H1 (cell line): Measurements from ENCODE around the gene EN2. TPM values are rescaled to one million over a fixed set of nuclear protein-coding genes. Genes with fewer than 3 reads are reported as not detected.

Source experiments
- CTCF ChIA-PET: fragments of 300-600 bp; sonication (Branson Sonifier 250); formaldehyde crosslinking; loops from one replicate; lab custom pipeline; 2021; ENCODE audit not compliant: partially characterized antibody; lab: Charles Lee
- POLR2A ChIA-PET: fragments of 300-600 bp; sonication (Branson Sonifier 250); formaldehyde crosslinking; loops from one replicate; lab custom pipeline; 2021; ENCODE audit warnings: inconsistent platforms; ENCODE audit not compliant: partially characterized antibody; lab: Charles Lee
- DNase-seq, 2 experiments: peaks; one replicate each; pipeline versions ENCODE4 v3.0.0 to v3.0.0-alpha.2; 2010 to 2022; ENCODE audit warnings: low spot score in 2 of 2, low read depth in 1 of 2, mixed read lengths in 1 of 2
- FAIRE-seq: peaks from 2 replicates; lab custom pipeline; 2011; peaks lifted over from hg19 to GRCh38; lab: Jason Lieb, UNC
- H2AFZ ChIP-seq: 2 replicates; pipeline ENCODE4 v1.8.1; 2012; ENCODE audit warnings: low read length, inconsistent platforms
- H2AK5ac ChIP-seq: 2 replicates; pipeline ENCODE4 v1.6.1; 2013; ENCODE audit warnings: low read depth, low read length
- H2BK120ac ChIP-seq: replicated peaks from 2 replicates; pipeline ENCODE3; 2013; ENCODE audit warnings: low read depth, low read length, inconsistent platforms
- H2BK12ac ChIP-seq: 2 replicates; pipeline ENCODE4 v1.6.1; 2013; ENCODE audit warnings: low read depth, low read length
- H2BK15ac ChIP-seq: 2 replicates; pipeline ENCODE4 v1.6.1; 2013; ENCODE audit warnings: low read length
- H2BK20ac ChIP-seq: 2 replicates; pipeline ENCODE4 v1.6.1; 2013; ENCODE audit warnings: low read length
- H2BK5ac ChIP-seq: 2 replicates; pipeline ENCODE4 v1.6.1; 2013; ENCODE audit warnings: low read depth, low read length
- H3K14ac ChIP-seq: 2 replicates; pipeline ENCODE4 v1.6.1; 2013; ENCODE audit warnings: inconsistent platforms; ENCODE audit not compliant: insufficient read length
- H3K18ac ChIP-seq: 2 replicates; pipeline ENCODE4 v1.6.1; 2013; ENCODE audit warnings: low read length; ENCODE audit errors: extremely low read depth
- H3K23ac ChIP-seq: 2 replicates; pipeline ENCODE4 v1.6.1; 2013; ENCODE audit warnings: inconsistent platforms; ENCODE audit not compliant: insufficient read length
- H3K23me2 ChIP-seq: 2 replicates; pipeline ENCODE4 v1.6.1; 2013; ENCODE audit warnings: low read depth, low read length
- H3K27ac ChIP-seq: 2 replicates; pipeline ENCODE4 v1.6.1; 2011; ENCODE audit warnings: low read depth, low read length, inconsistent platforms
- H3K27me3 ChIP-seq, 4 experiments: replicated peaks in 1 of 4; 1 replicate in 1 of 4; 2 replicates in 3 of 4; pipeline versions ENCODE4 v1.6.1 to v1.8.1; 2011 to 2013; ENCODE audit warnings: low read length in 3 of 4, mild to moderate bottlenecking in 3 of 4, inconsistent platforms in 2 of 4, mixed read lengths in 2 of 4, moderate library complexity in 1 of 4; ENCODE audit not compliant: control insufficient read depth in 3 of 4, insufficient read depth in 3 of 4; ENCODE audit errors: extremely low read depth in 1 of 4
- H3K36me3 ChIP-seq, 4 experiments: 2 replicates each; pipeline versions ENCODE4 v1.6.1 to v1.8.1; 2011 to 2013; ENCODE audit warnings: mild to moderate bottlenecking in 4 of 4, low read length in 3 of 4, moderate library complexity in 2 of 4, control low read depth in 1 of 4, inconsistent platforms in 1 of 4; ENCODE audit not compliant: insufficient read depth in 4 of 4, control insufficient read depth in 2 of 4
- H3K4ac ChIP-seq: replicated peaks from 2 replicates; pipeline ENCODE3; 2013; ENCODE audit warnings: low read length, low read depth, mixed read lengths, inconsistent platforms; ENCODE audit not compliant: insufficient read length
- H3K4me1 ChIP-seq, 4 experiments: replicated peaks in 1 of 4; 1 replicate in 1 of 4; 2 replicates in 3 of 4; pipeline versions ENCODE4 v1.6.1 to v1.8.1; 2011 to 2013; ENCODE audit warnings: low read length in 3 of 4, inconsistent platforms in 2 of 4, mixed read lengths in 1 of 4; ENCODE audit not compliant: insufficient read depth in 4 of 4, control insufficient read depth in 3 of 4
- H3K4me2 ChIP-seq, 2 experiments: 2 replicates each; pipeline versions ENCODE4 v1.6.1 to v1.8.1; 2011 to 2013; ENCODE audit warnings: low read depth in 2 of 2, low read length in 2 of 2, control low read depth in 1 of 2, inconsistent platforms in 1 of 2, mild to moderate bottlenecking in 1 of 2; ENCODE audit not compliant: insufficient read depth in 1 of 2
- H3K4me3 ChIP-seq, 4 experiments: fragments of 200-600, 300-600 bp in 1 of 4; sonication (generic), shearing (Covaris generic), sonication (Bioruptor Twin) in 1 of 4; 2 replicates each; pipeline versions ENCODE4 v1.5.1 to v1.8.1; 2011 to 2016; ENCODE audit warnings: low read length in 4 of 4, low read depth in 3 of 4, control low read depth in 2 of 4, inconsistent platforms in 2 of 4, mild to moderate bottlenecking in 2 of 4, mixed read lengths in 1 of 4, moderate library complexity in 1 of 4; ENCODE audit not compliant: insufficient read depth in 2 of 4; ENCODE audit errors: extremely low read depth in 1 of 4
- H3K56ac ChIP-seq: replicated peaks from 2 replicates; pipeline ENCODE3; 2013; ENCODE audit warnings: low read depth, mild to moderate bottlenecking, mixed read lengths, low read length, inconsistent platforms; ENCODE audit not compliant: insufficient read length
- H3K79me1 ChIP-seq: 2 replicates; pipeline ENCODE4 v1.6.1; 2013; ENCODE audit warnings: low read depth, low read length, control low read depth
- H3K79me2 ChIP-seq, 2 experiments: 2 replicates each; pipeline versions ENCODE4 v1.6.1 to v1.8.1; 2012 to 2013; ENCODE audit warnings: low read length in 2 of 2, mild to moderate bottlenecking in 2 of 2, inconsistent platforms in 1 of 2; ENCODE audit not compliant: insufficient read depth in 2 of 2, control insufficient read depth in 1 of 2
- H3K9ac ChIP-seq, 4 experiments: replicated peaks in 1 of 4; 1 replicate in 1 of 4; 2 replicates in 3 of 4; pipeline versions ENCODE4 v1.6.1 to v1.8.1; 2011 to 2013; ENCODE audit warnings: low read depth in 3 of 4, low read length in 3 of 4, control low read depth in 2 of 4, mild to moderate bottlenecking in 2 of 4, moderate library complexity in 2 of 4, inconsistent platforms in 1 of 4; ENCODE audit errors: extremely low read depth in 1 of 4
- H3K9me3 ChIP-seq, 2 experiments: 2 replicates each; pipeline versions ENCODE4 v1.6.1 to v1.8.1; 2012 to 2013; ENCODE audit warnings: mild to moderate bottlenecking in 2 of 2, moderate library complexity in 2 of 2, control low read depth in 1 of 2, inconsistent platforms in 1 of 2, low read depth in 1 of 2, low read length in 1 of 2, mixed read lengths in 1 of 2; ENCODE audit not compliant: insufficient read depth in 2 of 2
- H4K20me1 ChIP-seq, 2 experiments: replicated peaks in 1 of 2; 2 replicates each; pipeline versions ENCODE3 to v1.8.1; 2011 to 2013; ENCODE audit warnings: inconsistent platforms in 2 of 2, low read length in 2 of 2, mild to moderate bottlenecking in 1 of 2; ENCODE audit not compliant: insufficient read depth in 2 of 2, control insufficient read depth in 1 of 2
- H4K5ac ChIP-seq: 2 replicates; pipeline ENCODE4 v1.6.1; 2013; ENCODE audit warnings: low read length, low read depth, mixed read lengths, inconsistent platforms; ENCODE audit not compliant: insufficient read length
- H4K8ac ChIP-seq: 2 replicates; pipeline ENCODE4 v1.8.0; 2013; ENCODE audit warnings: mild to moderate bottlenecking, moderate library complexity, low read length, inconsistent platforms; ENCODE audit not compliant: insufficient read depth; ENCODE audit errors: extremely low read depth
- H4K91ac ChIP-seq: replicated peaks from 2 replicates; pipeline ENCODE3; 2013; ENCODE audit warnings: low read length, mixed read lengths, inconsistent platforms; ENCODE audit not compliant: insufficient read length
- CHD1 ChIP-seq: IDR thresholded peaks from 2 replicates; pipeline ENCODE4 v1.6.1; 2012; ENCODE audit warnings: low read depth, low read length, improper control_type of control experiment
- EZH2 ChIP-seq: fragments of 200-600 bp; sonication (generic); IDR thresholded peaks from 2 replicates; pipeline ENCODE4 v1.7.1; 2012; ENCODE audit warnings: low read depth, mild to moderate bottlenecking, moderate library complexity, low read length, inconsistent platforms; ENCODE audit not compliant: severe bottlenecking
- GTF2F1 ChIP-seq: IDR thresholded peaks from 2 replicates; pipeline ENCODE4 v1.6.1; 2012; ENCODE audit warnings: low read depth, low read length, improper control_type of control experiment, borderline replicate concordance
- MAFK ChIP-seq: IDR thresholded peaks from 2 replicates; pipeline ENCODE4 v1.6.1; 2012; ENCODE audit warnings: low read depth, mild to moderate bottlenecking, improper control_type of control experiment, low read length
- MAX ChIP-seq: IDR thresholded peaks from 2 replicates; pipeline ENCODE4 v1.6.1; 2012; ENCODE audit warnings: inconsistent platforms
- NANOG ChIP-seq: IDR thresholded peaks from 2 replicates; pipeline ENCODE4 v1.6.1; 2011; ENCODE audit warnings: low read length, low read depth, mild to moderate bottlenecking, inconsistent platforms; ENCODE audit not compliant: insufficient read depth, poor library complexity, severe bottlenecking
- SP2 ChIP-seq: IDR thresholded peaks from 2 replicates; pipeline ENCODE4 v1.6.1; 2012; ENCODE audit warnings: mild to moderate bottlenecking, low read length, inconsistent platforms
- SUZ12 ChIP-seq: fragments of 200-600 bp; sonication (generic); IDR thresholded peaks from 2 replicates; pipeline ENCODE4 v1.6.1; 2012; ENCODE audit warnings: mild to moderate bottlenecking, inconsistent platforms, low read length, moderate library complexity, mixed read lengths
- TAF1 ChIP-seq: IDR thresholded peaks from 2 replicates; pipeline ENCODE4 v1.6.1; 2011; ENCODE audit warnings: mild to moderate bottlenecking, low read depth, low read length
- USF2 ChIP-seq: IDR thresholded peaks from 2 replicates; pipeline ENCODE4 v1.6.1; 2011; ENCODE audit warnings: low read length, improper control_type of control experiment
- ZNF274 ChIP-seq: IDR thresholded peaks from 2 replicates; pipeline ENCODE4 v1.7.0; 2012; ENCODE audit warnings: low read length, borderline replicate concordance; ENCODE audit errors: extremely low read depth
- WGBS, 2 experiments: shearing (Covaris generic) in 1 of 2; methylation state at CpG; one replicate each; pipeline versions ENCODE4 v1.1.6 to v1.1.7; 2013 to 2015; ENCODE audit warnings: low lambda C conversion rate in 2 of 2, mixed read lengths in 2 of 2, inconsistent platforms in 1 of 2, low coverage in 1 of 2, missing lambda C conversion rate in 1 of 2; ENCODE audit not compliant: insufficient replicate concordance in 2 of 2, insufficient coverage in 1 of 2, insufficient read length in 1 of 2; ENCODE audit errors: extremely low coverage in 1 of 2, missing lambda C conversion rate in 1 of 2; 5-methylcytosine and 5-hydroxymethylcytosine counted together
- polyA plus RNA-seq, 7 experiments: library from polyadenylated mRNA; depleted of rRNA in 3 of 7; stranded (reverse) in 5 of 7; unstranded in 2 of 7; fragments of >200 nt in 5 of 7; fragments of 200-250 nt in 2 of 7; gene quantifications; 1 replicate in 5 of 7; 2 replicates in 1 of 7; 4 replicates in 1 of 7; pipeline versions ENCODE4 v1.2.1 to v1.2.3, GENCODE V29; 2011 to 2013; ENCODE audit warnings: missing spikeins in 2 of 7, mixed read lengths in 2 of 7
- total RNA-seq: library from RNA; stranded (reverse); fragmentation: NEBNext Ultra II Directional; extraction: Animal tissue kit (Norgen Biotek cat#: 25700); gene quantifications from 2 replicates; pipeline ENCODE4 v1.2.1, GENCODE V29; 2021

Gene EN2
- total and polyA plus RNA-seq, 2 of the 8 experiments (the other 6 are each of a cell fraction or from before 2014, with no cell fraction given): not detected

GRCh38 chr7:155496267-155497005 lies 38.5 kb downstream of the EN2 start:
- Histone ChIP-seq H4K20me1 (peaks cover 0 to 1% of the 10 kb centered on the region in 2 experiments), H3K9me3 (no peaks in the 10 kb centered on the region; a peak in 1 of 4 replicates), H4K5ac (no peak overlapping the region), H3K4ac (no peak overlapping the region), H3K4me3 (no peak overlapping the region), H4K91ac (no peak overlapping the region), H3K4me2 (no peak overlapping the region), H3K27me3 (peaks cover 14 to 84% (median 59%) of the 10 kb centered on the region in 4 experiments), H2BK12ac (peak overlapping the region; percentile 19; the same call in 1 of the 2 replicates), H4K8ac (no peak overlapping the region), H2BK5ac (no peak overlapping the region), H3K9ac (no peak overlapping the region), H3K14ac (no peak overlapping the region), H3K23me2 (no peaks in the 10 kb centered on the region), H2BK20ac (no peak overlapping the region), H3K18ac (no peak overlapping the region), H3K4me1 (peaks cover 0 to 12% (median 9%) of the 10 kb centered on the region in 4 experiments; a peak in 6 of 7 replicates), H2AFZ (no peak overlapping the region), H3K27ac (no peak overlapping the region), H2BK120ac (no peak overlapping the region), H3K56ac (no peak overlapping the region), H3K36me3 (no peaks in the 10 kb centered on the region), H3K23ac (no peak overlapping the region), H2AK5ac (no peak overlapping the region), H3K79me2 (no peaks in the 10 kb centered on the region), H3K79me1 (no peaks in the 10 kb centered on the region), H2BK15ac (no peak overlapping the region)
- DNase-seq (no peak), FAIRE-seq (no peak)
- POLR2A ChIA-PET: no interaction called here
- WGBS, 2 experiments: 84% methylated on average over 20 of the region's 23 CpGs; no CpG with 5 or more reads in 1 of the 2 experiments
- CTCF ChIA-PET: interaction anchor here (0.8 to 2.8 kb wide), 9 partner anchors 10 to 140 kb away, joined by 3 to 6 read pairs (median 3); no protein-coding TSS in a partner anchor
- no peak for TF ChIP-seq GTF2F1
- TF ChIP-seq USF2: no peak
- TF ChIP-seq MAFK: no peak
- TF ChIP-seq NANOG: no peak
- no peak for TF ChIP-seq TAF1
- no peak for TF ChIP-seq SUZ12
- no peak for TF ChIP-seq SP2
- no peak for TF ChIP-seq ZNF274
- no peak for TF ChIP-seq MAX
- TF ChIP-seq EZH2: no peak
- TF ChIP-seq CHD1: no peak
